Activated naive CD4-positive, alpha-beta T cell treated with anti-CD3 and anti-CD28 coated beads for 36 hours (primary cell): ENCODE measurements around the gene MAL. TPM values are rescaled to one million over a fixed set of nuclear protein-coding genes. Genes with fewer than 3 reads are reported as not detected.
"Not testable (repeated sequence)": the region's sequence is repeated elsewhere in the genome, so short reads cannot be mapped to it uniquely, and the experiment has no call there.

Experiments used
- CTCF ChIA-PET: fragments of 350-600 bp; sonication (Branson Sonifier 250); formaldehyde crosslinking; loops from one replicate; lab custom pipeline; 2021; ENCODE audit warnings: antibody characterized with exemption; lab: Charles Lee
- DNase-seq: peaks from one replicate; pipeline ENCODE4 v3.0.0-alpha.2; 2020
- H3K27ac Mint-ChIP-seq: one replicate; pipeline ENCODE4 v1.8.0; 2021; ENCODE audit warnings: mild to moderate bottlenecking, mixed read lengths
- H3K27me3 Mint-ChIP-seq: one replicate; pipeline ENCODE4 v1.8.0; 2021; ENCODE audit warnings: low read depth, mixed read lengths
- H3K36me3 Mint-ChIP-seq: one replicate; pipeline ENCODE4 v1.8.0; 2021; ENCODE audit warnings: low read depth, mixed read lengths
- H3K4me1 Mint-ChIP-seq: one replicate; pipeline ENCODE4 v1.8.0; 2021; ENCODE audit warnings: low read depth, mixed read lengths
- H3K4me3 Mint-ChIP-seq: one replicate; pipeline ENCODE4 v1.8.0; 2021; ENCODE audit warnings: mild to moderate bottlenecking, moderate library complexity, mixed read lengths
- H3K9me3 Mint-ChIP-seq: one replicate; pipeline ENCODE4 v1.8.0; 2021; ENCODE audit warnings: mixed read lengths
- intact Hi-C: fragments of 100-400 bp; cut with micrococcal nuclease; formaldehyde crosslinking; loops from one replicate; pipeline ENCODE4 v1.15.1; 2023
- total RNA-seq, 2 experiments: library from RNA; stranded (reverse); gene quantifications; one replicate each; pipeline ENCODE4 v1.2.3, GENCODE V29; 2021

The MAL gene
- total RNA-seq, 2 experiments from 2014 or later, result 22.3 to 23.5 TPM

GRCh38 chr2:95030496-95030895, 5.0 kb downstream of the MAL start:
- intact Hi-C loops, result no loop called here
- Mint-ChIP-seq H3K36me3 (no peaks in the 10 kb centered on the region), H3K9me3 (no peaks in the 10 kb centered on the region), H3K4me1 (peaks cover 68% of the 10 kb centered on the region), H3K4me3 (no peak overlapping the region), H3K27ac (peak overlapping the region; percentile 41), H3K27me3 (no peaks in the 10 kb centered on the region)
- CTCF ChIA-PET, result interaction anchor here (2.0 to 4.5 kb wide), 3 partner anchors 8 to 45 kb away, joined by 8 to 34 read pairs (median 13); no protein-coding TSS in a partner anchor
- DNase-seq, result no peak

GRCh38 chr2:95031076-95031725, 5.7 kb downstream of the MAL start:
- DNase-seq, result no peak
- H3K9me3 Mint-ChIP-seq, result no peaks in the 10 kb centered on the region
- no peaks in the 10 kb centered on the region for H3K27me3 Mint-ChIP-seq
- no peak overlapping the region for H3K27ac Mint-ChIP-seq
- H3K4me1 Mint-ChIP-seq, result peaks cover 69% of the 10 kb centered on the region
- intact Hi-C loops, result no loop called here
- H3K36me3 Mint-ChIP-seq, result no peaks in the 10 kb centered on the region
- H3K4me3 Mint-ChIP-seq, result no peak overlapping the region
- CTCF ChIA-PET, result interaction anchor here (0.6 to 4.5 kb wide), 7 partner anchors 8 to 49 kb away, joined by 3 to 34 read pairs (median 4); no protein-coding TSS in a partner anchor

- no peak overlapping the region for H3K4me3 Mint-ChIP-seq
- no peaks in the 10 kb centered on the region for H3K27me3 Mint-ChIP-seq
- H3K36me3 Mint-ChIP-seq, result peaks cover 2% of the 10 kb centered on the region
- CTCF ChIA-PET, result interaction anchor here (0.6 to 4.5 kb wide), 8 partner anchors 9 to 49 kb away, joined by 3 to 34 read pairs (median 4); no protein-coding TSS in a partner anchor
- H3K9me3 Mint-ChIP-seq, result peaks cover 4% of the 10 kb centered on the region
- peak overlapping the region; percentile 46 for H3K27ac Mint-ChIP-seq
- intact Hi-C loops, result no loop called here
- H3K4me1 Mint-ChIP-seq, result peaks cover 72% of the 10 kb centered on the region
- DNase-seq, result no peak
Measured at GRCh38 chr2:95031726-95032116, 6.2 kb downstream of the MAL start.

- intact Hi-C loops, result no loop called here
- H3K9me3 Mint-ChIP-seq, result peaks cover 10% of the 10 kb centered on the region
- H3K27ac Mint-ChIP-seq, result no peak overlapping the region
- DNase-seq, result no peak
- CTCF ChIA-PET, result interaction anchor here (0.8 to 4.5 kb wide), 8 partner anchors 9 to 48 kb away, joined by 3 to 34 read pairs (median 6); no protein-coding TSS in a partner anchor
- H3K36me3 Mint-ChIP-seq, result peaks cover 3% of the 10 kb centered on the region
- no peak overlapping the region for H3K4me3 Mint-ChIP-seq
- peaks cover 74% of the 10 kb centered on the region for H3K4me1 Mint-ChIP-seq
- H3K27me3 Mint-ChIP-seq, result no peaks in the 10 kb centered on the region
Measured at GRCh38 chr2:95032341-95032740, 6.8 kb downstream of the MAL start.

- H3K36me3 Mint-ChIP-seq, result peaks cover 9% of the 10 kb centered on the region
- intact Hi-C loops, result no loop called here
- H3K4me3 Mint-ChIP-seq, result no peak overlapping the region
- H3K9me3 Mint-ChIP-seq, result peaks cover 17% of the 10 kb centered on the region
- CTCF ChIA-PET, result interaction anchor here (1.1 to 4.5 kb wide), 8 partner anchors 10 to 46 kb away, joined by 3 to 34 read pairs (median 6); no protein-coding TSS in a partner anchor
- DNase-seq, result no peak
- no peaks in the 10 kb centered on the region for H3K27me3 Mint-ChIP-seq
- H3K27ac Mint-ChIP-seq, result no peak overlapping the region
- H3K4me1 Mint-ChIP-seq, result peaks cover 77% of the 10 kb centered on the region
Measured at GRCh38 chr2:95032868-95033603, 7.5 kb downstream of the MAL start.

- peak overlapping the region; percentile 23 for H3K27ac Mint-ChIP-seq
- peak; percentile 49 for DNase-seq
- no peak overlapping the region for H3K4me3 Mint-ChIP-seq
- H3K36me3 Mint-ChIP-seq, result peaks cover 10% of the 10 kb centered on the region
- H3K4me1 Mint-ChIP-seq, result peaks cover 80% of the 10 kb centered on the region
- H3K27me3 Mint-ChIP-seq, result no peaks in the 10 kb centered on the region
- intact Hi-C loops, result no loop called here
- CTCF ChIA-PET, result interaction anchor here (0.7 to 4.5 kb wide), 10 partner anchors 9 to 45 kb away, joined by 3 to 34 read pairs (median 4); partner anchors contain the start of gene MAL
- peaks cover 25% of the 10 kb centered on the region for H3K9me3 Mint-ChIP-seq
Measured at GRCh38 chr2:95034221-95034620, 8.7 kb downstream of the MAL start.

GRCh38 chr2:95034818-95035217, 9.3 kb downstream of the MAL start:
- H3K4me3 Mint-ChIP-seq, result no peak overlapping the region
- H3K27ac Mint-ChIP-seq, result peak overlapping the region; percentile 23
- no peak for DNase-seq
- H3K36me3 Mint-ChIP-seq, result peaks cover 10% of the 10 kb centered on the region
- CTCF ChIA-PET, result interaction anchor here (1.0 to 4.5 kb wide), 4 partner anchors 8 to 44 kb away, joined by 3 to 34 read pairs (median 12); partner anchors contain the start of gene MAL
- no peaks in the 10 kb centered on the region for H3K27me3 Mint-ChIP-seq
- intact Hi-C loops, result no loop called here
- H3K4me1 Mint-ChIP-seq, result peaks cover 78% of the 10 kb centered on the region
- peaks cover 25% of the 10 kb centered on the region for H3K9me3 Mint-ChIP-seq

GRCh38 chr2:95036596-95037383, 11.3 kb downstream of the MAL start:
- intact Hi-C loops, result no loop called here
- H3K27ac Mint-ChIP-seq, result peak overlapping the region; percentile 48
- no peak overlapping the region for H3K4me3 Mint-ChIP-seq
- no peak for DNase-seq
- H3K36me3 Mint-ChIP-seq, result peaks cover 10% of the 10 kb centered on the region
- CTCF ChIA-PET, result no interaction called here
- H3K4me1 Mint-ChIP-seq, result peaks cover 80% of the 10 kb centered on the region
- H3K27me3 Mint-ChIP-seq, result no peaks in the 10 kb centered on the region
- peaks cover 25% of the 10 kb centered on the region for H3K9me3 Mint-ChIP-seq

GRCh38 chr2:95037384-95037839, 11.9 kb downstream of the MAL start:
- Mint-ChIP-seq H3K27ac (peak overlapping the region; percentile 63), H3K36me3 (peaks cover 10% of the 10 kb centered on the region), H3K27me3 (no peaks in the 10 kb centered on the region), H3K4me1 (peaks cover 82% of the 10 kb centered on the region), H3K4me3 (no peak overlapping the region), H3K9me3 (peaks cover 25% of the 10 kb centered on the region)
- no peak for DNase-seq
- intact Hi-C loops, result no loop called here
- CTCF ChIA-PET, result no interaction called here

- H3K27me3 Mint-ChIP-seq, intact Hi-C loops, CTCF ChIA-PET, H3K36me3 Mint-ChIP-seq, H3K4me3 Mint-ChIP-seq, DNase-seq: not testable (repeated sequence)
- Mint-ChIP-seq H3K27ac (peak overlapping the region; percentile 63), H3K9me3 (peaks cover 25% of the 10 kb centered on the region), H3K4me1 (peaks cover 84% of the 10 kb centered on the region)
Measured at GRCh38 chr2:95037841-95038585, 12.5 kb downstream of the MAL start.

- CTCF ChIA-PET, result interaction anchor here (2.0 to 5.8 kb wide), 2 partner anchors 16 to 40 kb away, joined by 10 to 39 read pairs; no protein-coding TSS in a partner anchor
- Mint-ChIP-seq H3K9me3 (peaks cover 25% of the 10 kb centered on the region), H3K4me3 (no peak overlapping the region), H3K27ac (peak overlapping the region; percentile 63), H3K4me1 (peaks cover 89% of the 10 kb centered on the region), H3K27me3 (no peaks in the 10 kb centered on the region), H3K36me3 (peaks cover 10% of the 10 kb centered on the region)
- no peak for DNase-seq
- intact Hi-C loops, result no loop called here
Measured at GRCh38 chr2:95038635-95039298, 13.3 kb downstream of the MAL start.
